Activated CD8-positive, alpha-beta memory T cell treated with anti-CD3 and anti-CD28 coated beads for 4 hours (primary cell): Measurements from ENCODE around the gene NPY1R.

ENCODE experiments used
- DNase-seq, 2 donors: peaks; one replicate each; pipeline ENCODE4 v3.0.0-alpha.2; 2020; ENCODE audit warnings: low read depth in 2 of 2

NPY1R gene

DNA sequence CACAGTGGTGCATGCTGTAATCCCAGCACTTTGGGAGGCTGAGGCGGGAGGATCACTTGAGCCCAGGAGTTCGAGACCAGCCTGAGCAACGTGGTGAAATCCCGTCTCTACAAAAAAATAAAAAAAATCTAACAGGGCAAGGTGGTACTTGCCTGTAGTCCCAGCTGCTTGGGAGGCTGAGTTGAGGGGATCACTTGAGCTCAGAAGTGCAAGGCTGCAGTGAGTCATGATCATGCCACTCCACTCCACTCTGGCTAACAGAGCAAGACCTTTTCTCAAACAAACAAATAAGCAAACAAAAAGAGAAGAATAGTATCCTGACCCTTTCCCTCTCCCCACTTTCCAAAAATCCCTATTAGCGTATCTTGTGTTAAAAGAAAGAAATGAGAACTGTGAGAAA, 52.7 kb downstream of the NPY1R start:
- no peak for DNase-seq

GRCh38 chr4:163274861-163275260, 57.5 kb downstream of the NPY1R start:
- DNase-seq = no peak
